KMS-11 (cell line): Measurements from ENCODE around the gene BNC2.

Source experiments
- H2AFZ ChIP-seq: fragments of 200-600 bp; sonication (generic); 2 replicates; pipeline ENCODE4 v1.6.1; 2016; ENCODE audit warnings: antibody characterized with exemption, mixed run types, low read depth
- H3K27ac ChIP-seq: fragments of 200-600 bp; sonication (generic); 2 replicates; pipeline ENCODE4 v1.6.1; 2016; ENCODE audit warnings: mild to moderate bottlenecking, mixed run types
- H3K27me3 ChIP-seq: fragments of 200-600 bp; sonication (generic); 2 replicates; pipeline ENCODE4 v1.6.1; 2017; ENCODE audit warnings: mild to moderate bottlenecking, low read depth, mixed run types, moderate library complexity; ENCODE audit not compliant: insufficient read depth
- H3K36me3 ChIP-seq: fragments of 200-600 bp; sonication (generic); 2 replicates; pipeline ENCODE4 v1.6.1; 2017; ENCODE audit warnings: mild to moderate bottlenecking, mixed run types; ENCODE audit not compliant: insufficient read depth
- H3K4me1 ChIP-seq: fragments of 200-600 bp; sonication (generic); 2 replicates; pipeline ENCODE4 v1.6.1; 2016; ENCODE audit warnings: mild to moderate bottlenecking, low read depth, mixed run types; ENCODE audit not compliant: poor library complexity, severe bottlenecking
- H3K4me2 ChIP-seq: fragments of 200-600 bp; sonication (generic); 2 replicates; pipeline ENCODE4 v1.7.0; 2016; ENCODE audit warnings: mild to moderate bottlenecking, mixed run types
- H3K4me3 ChIP-seq: fragments of 200-600 bp; sonication (generic); IDR thresholded peaks from 2 replicates; pipeline ENCODE4 v1.6.1; 2017; ENCODE audit warnings: low read depth, low read length, mixed read lengths; ENCODE audit not compliant: insufficient read depth
- H3K79me2 ChIP-seq: fragments of 200-600 bp; sonication (generic); 2 replicates; pipeline ENCODE4 v1.6.1; 2016; ENCODE audit warnings: low read depth, mixed run types; ENCODE audit not compliant: insufficient read depth
- H3K9ac ChIP-seq: fragments of 200-600 bp; sonication (generic); 2 replicates; pipeline ENCODE4 v1.6.1; 2016; ENCODE audit warnings: mild to moderate bottlenecking, mixed run types
- H4K20me1 ChIP-seq: fragments of 200-600 bp; sonication (generic); 2 replicates; pipeline ENCODE4 v1.6.1; 2016; ENCODE audit warnings: mild to moderate bottlenecking, mixed run types; ENCODE audit not compliant: insufficient read depth
- CTCF ChIP-seq: fragments of 200-600 bp; sonication (generic); conservative IDR thresholded peaks from 2 replicates; pipeline ENCODE4 v1.6.1; 2017; ENCODE audit warnings: low read depth, mild to moderate bottlenecking, antibody characterized with exemption, low read length, moderate library complexity, mixed read lengths

Gene BNC2

DNA sequence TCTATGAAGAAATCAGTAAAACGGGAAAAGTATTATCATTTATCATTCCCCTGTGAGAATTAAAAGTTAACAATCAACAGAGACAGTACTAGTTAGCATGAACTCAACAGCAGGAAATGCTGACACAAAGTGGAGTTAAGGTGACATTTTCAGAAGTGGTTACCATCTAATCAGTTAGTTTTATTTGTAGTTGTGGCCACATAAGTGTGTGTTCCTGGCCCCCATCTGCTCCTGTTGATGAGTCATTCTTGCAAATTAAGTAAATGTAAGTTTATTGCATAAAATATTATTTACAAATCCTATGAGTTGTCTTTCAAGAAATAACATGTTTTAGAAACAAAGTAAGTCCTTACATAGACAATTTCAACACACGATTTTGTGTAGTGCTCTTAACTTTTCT, 8.9 kb upstream of the BNC2 start:
- no peaks in the 10 kb centered on the region for H3K79me2 ChIP-seq
- H3K27me3 ChIP-seq = no peaks in the 10 kb centered on the region
- no peak overlapping the region for H2AFZ ChIP-seq
- H3K4me2 ChIP-seq = no peak overlapping the region
- no peak for TF ChIP-seq CTCF
- no peaks in the 10 kb centered on the region for H3K4me1 ChIP-seq
- H4K20me1 ChIP-seq = no peaks in the 10 kb centered on the region
- H3K36me3 ChIP-seq = no peaks in the 10 kb centered on the region
- H3K9ac ChIP-seq = no peak overlapping the region
- H3K27ac ChIP-seq = no peak overlapping the region
- no peak overlapping the region for H3K4me3 ChIP-seq

DNA sequence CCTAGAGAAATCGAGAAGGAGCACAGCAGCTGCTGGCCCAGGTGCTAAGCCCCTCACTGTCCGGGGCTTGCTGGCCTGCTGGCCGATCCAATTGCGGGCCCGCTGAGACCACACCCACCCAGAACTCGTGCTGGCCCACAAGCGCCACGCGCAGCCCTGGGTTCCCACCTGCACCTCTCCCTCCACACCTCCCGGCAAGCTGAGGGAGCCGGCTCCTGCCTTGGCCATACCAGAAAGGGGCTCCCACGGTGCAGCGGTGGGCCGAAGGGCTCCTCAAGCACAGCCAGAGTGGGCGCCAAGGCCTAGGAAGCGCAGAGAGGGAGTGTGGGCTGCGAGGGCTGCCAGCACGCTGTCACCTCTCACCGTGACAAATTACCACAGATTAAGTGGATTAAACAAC, 6.8 kb upstream of the BNC2 start:
- no peak overlapping the region for H3K9ac ChIP-seq
- no peaks in the 10 kb centered on the region for H3K79me2 ChIP-seq
- H3K36me3 ChIP-seq = no peaks in the 10 kb centered on the region
- no peaks in the 10 kb centered on the region for H3K27me3 ChIP-seq
- no peak for TF ChIP-seq CTCF
- no peak overlapping the region for H3K4me3 ChIP-seq
- H3K4me1 ChIP-seq = peaks cover 2% of the 10 kb centered on the region
- H3K4me2 ChIP-seq = no peak overlapping the region
- no peak overlapping the region for H3K27ac ChIP-seq
- no peaks in the 10 kb centered on the region for H4K20me1 ChIP-seq
- no peak overlapping the region for H2AFZ ChIP-seq

- Histone ChIP-seq H3K4me2 (no peak overlapping the region), H3K27ac (no peak overlapping the region), H3K4me3 (no peak overlapping the region), H3K4me1 (peaks cover 5% of the 10 kb centered on the region), H3K36me3 (no peaks in the 10 kb centered on the region), H3K79me2 (no peaks in the 10 kb centered on the region), H4K20me1 (no peaks in the 10 kb centered on the region), H2AFZ (no peak overlapping the region), H3K9ac (no peak overlapping the region), H3K27me3 (no peaks in the 10 kb centered on the region)
- TF ChIP-seq CTCF = no peak
Measured at GRCh38 chr9:16873126-16873802, 2.8 kb upstream of the BNC2 start.

DNA sequence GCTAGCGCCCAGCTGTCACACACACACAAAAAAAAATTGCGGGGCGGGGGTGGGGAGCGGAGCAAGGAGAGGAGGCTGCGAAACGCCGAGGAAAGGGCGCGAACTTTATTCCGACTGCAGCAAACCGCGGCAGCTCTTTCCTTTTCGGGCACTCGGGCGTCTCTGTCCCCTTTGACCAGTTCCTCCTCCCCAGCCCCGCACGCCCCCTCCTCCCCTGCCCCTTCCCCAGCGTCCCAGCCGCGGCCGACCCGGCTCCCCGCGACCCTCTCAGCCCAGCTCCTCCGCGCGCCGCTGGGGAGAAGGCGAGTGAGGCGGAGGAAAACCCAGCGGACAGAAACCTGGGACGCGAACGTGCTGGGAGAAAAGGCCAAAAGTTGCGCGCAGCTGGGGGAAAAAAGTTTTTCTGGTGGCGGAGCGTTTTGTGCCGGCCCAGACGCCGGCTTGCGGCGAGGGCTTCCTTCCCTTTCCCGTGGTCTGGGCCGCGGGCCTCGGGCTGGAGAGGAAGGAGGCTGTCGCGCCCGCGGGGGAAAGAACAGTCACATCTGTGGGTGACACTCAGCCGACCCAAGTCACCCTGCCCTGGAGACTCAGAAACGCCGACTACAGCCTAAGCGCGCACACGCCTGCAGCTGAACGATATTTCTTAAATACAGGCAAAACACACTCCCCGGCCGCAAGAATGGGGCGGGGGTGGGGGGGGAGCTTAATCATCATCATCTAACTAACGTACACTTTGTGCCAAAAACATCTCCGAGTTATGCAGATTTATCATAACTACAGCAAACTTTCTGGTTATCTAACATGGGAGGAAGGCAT, 1.1 kb upstream of the BNC2 start:
- Histone ChIP-seq H3K4me2 (peak overlapping the region; percentile 86), H3K4me3 (no peak overlapping the region), H3K79me2 (no peaks in the 10 kb centered on the region), H3K36me3 (no peaks in the 10 kb centered on the region), H3K27ac (no peak overlapping the region), H3K4me1 (peaks cover 5% of the 10 kb centered on the region), H3K27me3 (no peaks in the 10 kb centered on the region), H3K9ac (peak overlapping the region; percentile 66), H4K20me1 (no peaks in the 10 kb centered on the region), H2AFZ (peak overlapping the region; percentile 97)
- no peak for TF ChIP-seq CTCF
